IMR-90 (cell line): Measurements from ENCODE around the gene OR2M5. TPM values are rescaled to one million over a fixed set of nuclear protein-coding genes. Genes with fewer than 3 reads are reported as not detected.

Source experiments
- ATAC-seq: fragments of 200-7000 bp; cut with Tn5 transposase; 2 replicates; pipeline ENCODE4 v1.9.1; 2020; ENCODE audit warnings: low read depth, mild to moderate bottlenecking, moderate library complexity
- BruUV-seq: library from RNA; stranded (reverse); fragments of 400-500 nt; replicated peaks from 2 replicates; lab custom pipeline; 2021; lab: Mats Ljungman, UMichigan
- CTCF ChIA-PET: fragments of 300-600 bp; formaldehyde crosslinking; extraction: SDS; loops from one replicate; lab custom pipeline; 2021; ENCODE audit warnings: antibody characterized with exemption; lab: Yijun Ruan, JAX
- POLR2A ChIA-PET: fragments of 300-600 bp; sonication (Branson Sonifier 250); formaldehyde crosslinking; loops from one replicate; lab custom pipeline; 2022; ENCODE audit warnings: antibody characterized with exemption; ENCODE audit not compliant: unreplicated experiment; lab: Charles Lee
- DNase-seq: peaks from one replicate; pipeline ENCODE4 v3.0.0; 2013
- H2AFZ ChIP-seq: replicated peaks from 2 replicates; pipeline ENCODE3; 2013; ENCODE audit warnings: low read length, mild to moderate bottlenecking; ENCODE audit not compliant: poor library complexity
- H2AK5ac ChIP-seq: 2 replicates; pipeline ENCODE4 v1.6.1; 2013; ENCODE audit warnings: low read depth, low read length, inconsistent platforms
- H2AK9ac ChIP-seq: replicated peaks from 2 replicates; pipeline ENCODE3; 2013; ENCODE audit warnings: mild to moderate bottlenecking, low read depth, low read length, moderate library complexity; ENCODE audit not compliant: poor library complexity
- H2BK120ac ChIP-seq: 2 replicates; pipeline ENCODE4 v1.6.1; 2013; ENCODE audit warnings: low read depth, low read length, inconsistent platforms
- H2BK15ac ChIP-seq: 3 replicates; pipeline ENCODE4 v1.6.1; 2013; ENCODE audit warnings: low read depth, low read length, inconsistent platforms
- H2BK20ac ChIP-seq: 2 replicates; pipeline ENCODE4 v1.6.1; 2013; ENCODE audit warnings: low read depth, mild to moderate bottlenecking, inconsistent platforms, low read length, moderate library complexity
- H2BK5ac ChIP-seq: 2 replicates; pipeline ENCODE4 v1.6.1; 2013; ENCODE audit warnings: mild to moderate bottlenecking, low read depth, low read length, inconsistent platforms; ENCODE audit not compliant: poor library complexity, severe bottlenecking
- H3K14ac ChIP-seq: replicated peaks from 2 replicates; pipeline ENCODE4 v1.6.1; 2013; ENCODE audit warnings: low read depth, low read length, inconsistent platforms
- H3K18ac ChIP-seq: 2 replicates; pipeline ENCODE4 v1.6.1; 2013; ENCODE audit warnings: low read depth, low read length, control low read depth
- H3K23ac ChIP-seq: 2 replicates; pipeline ENCODE4 v1.6.1; 2013; ENCODE audit warnings: low read depth, low read length, inconsistent platforms
- H3K27ac ChIP-seq: 2 replicates; pipeline ENCODE4 v1.5.1; 2013; ENCODE audit warnings: mild to moderate bottlenecking, control low read depth, low read length; ENCODE audit not compliant: insufficient read depth
- H3K27me3 ChIP-seq: 2 replicates; pipeline ENCODE4 v1.6.1; 2013; ENCODE audit warnings: low read length; ENCODE audit not compliant: control insufficient read depth, insufficient read depth
- H3K36me3 ChIP-seq: 2 replicates; pipeline ENCODE4 v1.6.1; 2013; ENCODE audit warnings: low read length, mixed read lengths; ENCODE audit not compliant: control insufficient read depth, insufficient read depth
- H3K4ac ChIP-seq: 2 replicates; pipeline ENCODE4 v1.6.1; 2013; ENCODE audit warnings: low read depth, low read length, inconsistent platforms
- H3K4me1 ChIP-seq: 2 replicates; pipeline ENCODE4 v1.6.1; 2013; ENCODE audit warnings: low read length, mixed read lengths; ENCODE audit not compliant: control insufficient read depth, insufficient read depth
- H3K4me2 ChIP-seq: 2 replicates; pipeline ENCODE4 v1.6.1; 2013; ENCODE audit warnings: low read depth, mild to moderate bottlenecking, control low read depth, low read length, moderate library complexity
- H3K4me3 ChIP-seq: 2 replicates; pipeline ENCODE4 v1.5.1; 2013; ENCODE audit warnings: low read depth, mild to moderate bottlenecking, control low read depth, low read length, moderate library complexity; ENCODE audit not compliant: insufficient read depth
- H3K56ac ChIP-seq: 2 replicates; pipeline ENCODE4 v1.6.1; 2013; ENCODE audit warnings: low read length, inconsistent platforms; ENCODE audit not compliant: insufficient read depth; ENCODE audit errors: extremely low read depth
- H3K79me1 ChIP-seq, 2 experiments: 2 replicates each; pipeline ENCODE4 v1.6.1; 2013; ENCODE audit warnings: low read length in 2 of 2, inconsistent platforms in 1 of 2, low read depth in 1 of 2
- H3K9ac ChIP-seq: 2 replicates; pipeline ENCODE4 v1.6.1; 2013; ENCODE audit warnings: low read depth, low read length, control low read depth
- H3K9me1 ChIP-seq: 2 replicates; pipeline ENCODE4 v1.6.1; 2013; ENCODE audit warnings: low read length, inconsistent platforms; ENCODE audit not compliant: insufficient read depth
- H3K9me3 ChIP-seq: 2 replicates; pipeline ENCODE4 v1.6.1; 2013; ENCODE audit warnings: low read length; ENCODE audit not compliant: control insufficient read depth, insufficient read depth
- H4K20me1 ChIP-seq: 2 replicates; pipeline ENCODE4 v1.6.1; 2013; ENCODE audit warnings: low read length, inconsistent platforms; ENCODE audit not compliant: insufficient read depth
- H4K5ac ChIP-seq: 2 replicates; pipeline ENCODE4 v1.6.1; 2013; ENCODE audit warnings: mild to moderate bottlenecking, low read depth, low read length, control low read depth
- H4K8ac ChIP-seq, 2 experiments: 2 replicates each; pipeline ENCODE4 v1.6.1; 2013; ENCODE audit warnings: low read depth in 2 of 2, low read length in 2 of 2, control low read depth in 1 of 2, inconsistent platforms in 1 of 2
- H4K91ac ChIP-seq: 2 replicates; pipeline ENCODE4 v1.6.1; 2013; ENCODE audit warnings: low read depth, low read length, inconsistent platforms; ENCODE audit not compliant: insufficient read depth
- BHLHE40 ChIP-seq: fragments of 150-350 bp; IDR thresholded peaks from 2 replicates; pipeline ENCODE4 v1.6.1; 2016; ENCODE audit warnings: mild to moderate bottlenecking, low read depth, low read length
- CHD1 ChIP-seq: IDR thresholded peaks from 2 replicates; pipeline ENCODE4 v1.6.1; 2012; ENCODE audit warnings: low read depth, low read length, improper control_type of control experiment
- FOS ChIP-seq: fragments of 150-350 bp; IDR thresholded peaks from 2 replicates; pipeline ENCODE4 v1.6.1; 2016; ENCODE audit warnings: low read depth, low read length
- MXI1 ChIP-seq: IDR thresholded peaks from 2 replicates; pipeline ENCODE4 v1.6.1; 2012; ENCODE audit warnings: low read depth, mild to moderate bottlenecking, low read length, moderate library complexity, borderline replicate concordance
- POLR2A ChIP-seq: IDR thresholded peaks from 2 replicates; pipeline ENCODE4 v1.6.1; 2012; ENCODE audit warnings: mild to moderate bottlenecking, low read depth, low read length
- RFX5 ChIP-seq: IDR thresholded peaks from 2 replicates; pipeline ENCODE4 v1.8.0; 2012; ENCODE audit warnings: low read depth, mild to moderate bottlenecking, low read length, moderate library complexity
- WGBS, 2 experiments: methylation state at CpG; one replicate each; pipeline versions ENCODE4 v1.1.5 to v1.1.7; 2013; ENCODE audit warnings: missing lambda C conversion rate in 2 of 2; ENCODE audit not compliant: insufficient read length in 1 of 2; ENCODE audit errors: extremely low coverage in 2 of 2; 5-methylcytosine and 5-hydroxymethylcytosine counted together
- dilution Hi-C: fragments of 300-500 bp; cut with HindIII; formaldehyde crosslinking; loops from one replicate; pipeline ENCODE4 v1.14.3; 2018; ENCODE audit warnings: low sequenced_read_pairs; ENCODE audit not compliant: unreplicated experiment
- in situ Hi-C: fragments of 300-500 bp; cut with MboI; formaldehyde crosslinking; loops from 3 replicates; pipeline ENCODE4 v1.14.3; 2019; ENCODE audit warnings: low sequenced_read_pairs, inconsistent platforms, mixed read lengths
- intact Hi-C: fragments of 100-400 bp; cut with micrococcal nuclease; formaldehyde crosslinking; loops from 2 replicates; pipeline ENCODE4 v1.10.0; 2022
- polyA plus RNA-seq, 3 experiments: library from polyadenylated mRNA; depleted of rRNA; stranded (reverse); fragments of >200 nt; gene quantifications; 2 replicates each; pipeline ENCODE4 v1.2.3, GENCODE V29; 2012; ENCODE audit warnings: low replicate concordance in 1 of 3
- total RNA-seq: library from RNA; depleted of rRNA; stranded (reverse); fragments of >200 nt; gene quantifications from 2 replicates; pipeline ENCODE4 v1.2.3, GENCODE V29; 2012
- TF ChIP-seq, protein P1 (sequence below): conservative IDR thresholded peaks from 2 replicates; pipeline ENCODE4 v1.5.1; 2012; ENCODE audit warnings: mild to moderate bottlenecking, low read depth, low read length, improper control_type of control experiment

The OR2M5 gene
- total and polyA plus RNA-seq, 2 of the 4 experiments (the other 2 are of a cell fraction): not detected

GRCh38 chr1:248098529-248098928 is 46.4 kb upstream of the OR2M5 start:
- no peaks in the 10 kb centered on the region for H3K27me3 ChIP-seq
- H3K9me3 ChIP-seq: peaks cover 19% of the 10 kb centered on the region
- H4K5ac ChIP-seq: no peak overlapping the region
- H4K8ac ChIP-seq: no peak overlapping the region
- H2BK20ac ChIP-seq: no peak overlapping the region
- no peak for TF ChIP-seq RFX5
- TF ChIP-seq, protein P1, sequence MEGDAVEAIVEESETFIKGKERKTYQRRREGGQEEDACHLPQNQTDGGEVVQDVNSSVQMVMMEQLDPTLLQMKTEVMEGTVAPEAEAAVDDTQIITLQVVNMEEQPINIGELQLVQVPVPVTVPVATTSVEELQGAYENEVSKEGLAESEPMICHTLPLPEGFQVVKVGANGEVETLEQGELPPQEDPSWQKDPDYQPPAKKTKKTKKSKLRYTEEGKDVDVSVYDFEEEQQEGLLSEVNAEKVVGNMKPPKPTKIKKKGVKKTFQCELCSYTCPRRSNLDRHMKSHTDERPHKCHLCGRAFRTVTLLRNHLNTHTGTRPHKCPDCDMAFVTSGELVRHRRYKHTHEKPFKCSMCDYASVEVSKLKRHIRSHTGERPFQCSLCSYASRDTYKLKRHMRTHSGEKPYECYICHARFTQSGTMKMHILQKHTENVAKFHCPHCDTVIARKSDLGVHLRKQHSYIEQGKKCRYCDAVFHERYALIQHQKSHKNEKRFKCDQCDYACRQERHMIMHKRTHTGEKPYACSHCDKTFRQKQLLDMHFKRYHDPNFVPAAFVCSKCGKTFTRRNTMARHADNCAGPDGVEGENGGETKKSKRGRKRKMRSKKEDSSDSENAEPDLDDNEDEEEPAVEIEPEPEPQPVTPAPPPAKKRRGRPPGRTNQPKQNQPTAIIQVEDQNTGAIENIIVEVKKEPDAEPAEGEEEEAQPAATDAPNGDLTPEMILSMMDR: no peak
- TF ChIP-seq CHD1: no peak
- TF ChIP-seq MXI1: no peak
- TF ChIP-seq FOS: no peak
- TF ChIP-seq BHLHE40: no peak
- no peak for TF ChIP-seq POLR2A
- H2BK5ac ChIP-seq: no peak overlapping the region
- DNase-seq (no peak), ATAC-seq (no peak)
- no peak overlapping the region for H2AK9ac ChIP-seq
- H3K79me1 ChIP-seq: no peaks in the 10 kb centered on the region
- no peaks in the 10 kb centered on the region for H3K4me1 ChIP-seq
- no peak overlapping the region for H3K4me2 ChIP-seq
- in situ Hi-C loops (no loop called here), intact Hi-C loops (no loop called here), dilution Hi-C loops (no loop called here)
- H3K9ac ChIP-seq: no peak overlapping the region
- H3K36me3 ChIP-seq: no peaks in the 10 kb centered on the region
- no CpG with 5 or more reads among the region's 1 CpG for whole genome bisulfite sequencing, 2 experiments
- no peak overlapping the region for H2BK120ac ChIP-seq
- BruUV-seq: no TSS peak
- POLR2A ChIA-PET: no interaction called here
- H3K56ac ChIP-seq: no peak overlapping the region
- no peak overlapping the region for H4K91ac ChIP-seq
- no peak overlapping the region for H3K14ac ChIP-seq
- H2AK5ac ChIP-seq: no peak overlapping the region
- no peak overlapping the region for H3K23ac ChIP-seq
- no peaks in the 10 kb centered on the region for H4K20me1 ChIP-seq
- H2AFZ ChIP-seq: no peak overlapping the region
- H3K9me1 ChIP-seq: no peaks in the 10 kb centered on the region
- no peak overlapping the region for H3K27ac ChIP-seq
- CTCF ChIA-PET: no interaction called here
- H3K4me3 ChIP-seq: no peak overlapping the region
- H3K4ac ChIP-seq: no peak overlapping the region
- H3K18ac ChIP-seq: no peak overlapping the region
- H2BK15ac ChIP-seq: no peak overlapping the region
